DOHH2 (cell line): ENCODE data around the gene EHMT2.

ENCODE experiments used
- EZH2phosphoT487 ChIP-seq: fragments of 200-600 bp; sonication (generic); IDR thresholded peaks from 2 replicates; pipeline ENCODE4 v1.6.1; 2017; ENCODE audit warnings: borderline replicate concordance, mild to moderate bottlenecking, antibody characterized with exemption, low read length, moderate library complexity, mixed read lengths
- TF ChIP-seq, protein P1 (sequence below): fragments of 200-600 bp; sonication (generic); IDR thresholded peaks from one replicate; pipeline ENCODE4 v1.5.1; 2014; ENCODE audit warnings: antibody characterized with exemption, mild to moderate bottlenecking, low read depth, low read length; ENCODE audit not compliant: poor library complexity, severe bottlenecking

- TF ChIP-seq, protein P1, sequence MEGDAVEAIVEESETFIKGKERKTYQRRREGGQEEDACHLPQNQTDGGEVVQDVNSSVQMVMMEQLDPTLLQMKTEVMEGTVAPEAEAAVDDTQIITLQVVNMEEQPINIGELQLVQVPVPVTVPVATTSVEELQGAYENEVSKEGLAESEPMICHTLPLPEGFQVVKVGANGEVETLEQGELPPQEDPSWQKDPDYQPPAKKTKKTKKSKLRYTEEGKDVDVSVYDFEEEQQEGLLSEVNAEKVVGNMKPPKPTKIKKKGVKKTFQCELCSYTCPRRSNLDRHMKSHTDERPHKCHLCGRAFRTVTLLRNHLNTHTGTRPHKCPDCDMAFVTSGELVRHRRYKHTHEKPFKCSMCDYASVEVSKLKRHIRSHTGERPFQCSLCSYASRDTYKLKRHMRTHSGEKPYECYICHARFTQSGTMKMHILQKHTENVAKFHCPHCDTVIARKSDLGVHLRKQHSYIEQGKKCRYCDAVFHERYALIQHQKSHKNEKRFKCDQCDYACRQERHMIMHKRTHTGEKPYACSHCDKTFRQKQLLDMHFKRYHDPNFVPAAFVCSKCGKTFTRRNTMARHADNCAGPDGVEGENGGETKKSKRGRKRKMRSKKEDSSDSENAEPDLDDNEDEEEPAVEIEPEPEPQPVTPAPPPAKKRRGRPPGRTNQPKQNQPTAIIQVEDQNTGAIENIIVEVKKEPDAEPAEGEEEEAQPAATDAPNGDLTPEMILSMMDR = no peak
- TF ChIP-seq EZH2phosphoT487 = no peak
These were observed 37.1 kb downstream of the EHMT2 start for GRCh38 chr6:31860349-31860748.
